Measurements from ENCODE around the gene ZNF440.
A peak's percentile ranks its signal among the peaks of the same experiment; 100 is the strongest.
"Not testable (repeated sequence)": the region's sequence is repeated elsewhere in the genome, so short reads cannot be mapped to it uniquely, and the experiment has no call there.

The ZNF440 gene

GRCh38 chr19:11828957-11829876, 15.1 kb downstream of the ZNF440 start:
- DNase-seq (ENCODE audit: low read depth in 2 of 2): not testable (repeated sequence)

DNA sequence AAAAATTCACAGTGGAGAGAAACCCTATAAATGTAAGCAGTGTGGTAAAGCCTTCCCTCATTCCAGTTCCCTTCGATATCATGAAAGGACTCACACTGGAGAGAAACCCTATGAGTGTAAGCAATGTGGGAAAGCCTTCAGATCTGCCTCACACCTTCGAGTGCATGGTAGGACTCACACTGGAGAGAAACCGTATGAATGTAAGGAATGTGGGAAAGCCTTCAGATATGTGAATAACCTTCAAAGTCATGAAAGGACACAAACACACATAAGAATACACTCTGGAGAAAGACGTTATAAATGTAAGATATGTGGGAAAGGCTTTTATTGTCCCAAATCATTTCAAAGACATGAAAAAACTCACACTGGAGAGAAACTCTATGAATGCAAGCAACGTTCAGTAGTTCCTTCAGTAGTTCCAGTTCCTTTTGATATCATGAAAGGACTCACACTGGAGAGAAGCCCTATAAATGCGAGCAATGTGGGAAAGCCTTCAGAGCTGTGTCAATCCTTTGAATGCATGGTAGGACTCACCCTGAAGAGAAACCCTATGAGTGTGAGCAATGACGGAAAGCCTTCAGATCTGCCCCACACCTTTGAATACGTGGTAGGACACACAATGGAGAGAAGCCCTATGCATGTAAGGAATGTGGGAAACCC, 18.3 kb downstream of the ZNF440 start:
- no peak for DNase-seq (ENCODE audit: low read depth in 2 of 2)

DNA sequence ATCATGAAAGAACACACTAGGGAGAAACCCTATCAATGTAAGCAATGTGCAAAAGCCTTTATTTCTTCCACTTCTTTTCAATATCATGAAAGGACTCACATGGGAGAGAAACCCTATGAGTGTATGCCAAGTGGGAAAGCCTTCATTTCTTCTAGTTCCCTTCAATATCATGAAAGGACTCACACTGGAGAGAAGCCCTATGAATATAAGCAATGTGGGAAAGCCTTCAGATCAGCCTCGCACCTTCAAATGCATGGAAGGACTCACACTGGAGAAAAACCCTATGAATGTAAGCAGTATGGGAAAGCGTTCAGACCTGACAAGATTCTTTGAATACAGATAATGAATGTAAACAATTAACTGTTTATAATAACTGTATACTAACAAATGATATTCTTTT, 19.5 kb downstream of the ZNF440 start:
- no peak for DNase-seq (ENCODE audit: low read depth in 2 of 2)

DNA sequence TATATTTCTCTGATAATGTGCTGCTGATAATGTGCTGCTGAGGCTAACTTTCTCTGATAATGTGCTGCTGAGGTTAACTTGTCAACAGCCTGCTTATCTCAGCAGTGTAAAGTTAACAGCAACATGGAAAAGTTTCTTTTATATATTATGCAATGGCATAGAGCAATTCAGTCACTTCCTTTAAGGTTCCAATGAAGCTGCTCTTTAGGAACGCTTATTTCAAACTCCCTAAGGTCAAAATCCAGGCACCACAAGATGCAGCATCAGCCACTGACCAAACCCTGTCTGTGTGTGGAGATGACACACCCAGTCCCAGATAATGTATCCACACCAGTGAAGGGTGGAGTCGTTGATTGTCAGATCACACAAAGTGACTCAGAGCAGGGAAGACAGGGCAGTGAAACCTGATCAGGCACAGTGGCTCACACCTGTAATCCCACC, 21.6 kb downstream of the ZNF440 start:
- not testable (repeated sequence) for DNase-seq (ENCODE audit: low read depth in 2 of 2)

DNA sequence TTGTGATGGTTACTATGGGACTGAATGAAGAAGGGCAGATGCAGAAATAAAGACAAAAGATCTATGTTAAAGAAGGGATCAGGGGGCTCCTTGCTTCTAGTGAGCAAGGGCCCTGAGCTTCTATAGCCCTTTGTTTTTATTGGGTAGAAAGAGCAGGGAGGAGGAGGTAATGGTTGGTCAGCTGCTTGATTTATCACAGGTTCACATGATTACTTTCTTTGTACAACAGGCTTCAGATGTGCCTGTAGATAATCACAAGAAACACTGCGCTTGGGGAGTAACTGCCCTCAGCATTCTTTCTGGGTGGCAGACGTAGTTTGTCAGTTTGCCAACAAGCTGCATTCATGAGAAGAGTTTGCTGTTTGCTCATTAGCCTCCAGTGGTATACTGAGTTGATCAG, 29.6 kb downstream of the ZNF440 start:
- no peak for DNase-seq (ENCODE audit: low read depth in 2 of 2)

DNA sequence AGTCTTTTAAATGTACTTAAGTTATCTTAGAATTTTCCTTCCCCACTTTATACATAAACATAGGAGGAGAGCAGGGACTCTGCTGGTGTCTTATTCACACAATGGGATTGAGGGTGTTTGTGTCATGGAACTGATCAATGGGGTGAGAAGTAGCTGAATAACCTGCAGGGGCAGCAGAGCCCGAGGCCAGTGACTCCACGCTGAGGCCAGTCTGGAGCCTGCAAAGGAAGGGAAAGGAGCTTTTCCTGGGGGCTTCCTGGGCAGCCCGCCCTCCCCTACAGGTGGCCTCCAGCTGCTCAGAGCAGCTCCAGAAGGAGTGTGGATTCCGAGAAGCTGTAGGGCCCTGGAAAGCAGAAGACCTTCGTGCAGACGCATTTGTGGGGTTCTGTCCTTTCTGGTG, 33.5 kb downstream of the ZNF440 start:
- not testable (repeated sequence) for DNase-seq (ENCODE audit: low read depth in 2 of 2)

GRCh38 chr19:11848200-11848593, 34.1 kb downstream of the ZNF440 start:
- no peak for DNase-seq (ENCODE audit: low read depth in 2 of 2)

DNA sequence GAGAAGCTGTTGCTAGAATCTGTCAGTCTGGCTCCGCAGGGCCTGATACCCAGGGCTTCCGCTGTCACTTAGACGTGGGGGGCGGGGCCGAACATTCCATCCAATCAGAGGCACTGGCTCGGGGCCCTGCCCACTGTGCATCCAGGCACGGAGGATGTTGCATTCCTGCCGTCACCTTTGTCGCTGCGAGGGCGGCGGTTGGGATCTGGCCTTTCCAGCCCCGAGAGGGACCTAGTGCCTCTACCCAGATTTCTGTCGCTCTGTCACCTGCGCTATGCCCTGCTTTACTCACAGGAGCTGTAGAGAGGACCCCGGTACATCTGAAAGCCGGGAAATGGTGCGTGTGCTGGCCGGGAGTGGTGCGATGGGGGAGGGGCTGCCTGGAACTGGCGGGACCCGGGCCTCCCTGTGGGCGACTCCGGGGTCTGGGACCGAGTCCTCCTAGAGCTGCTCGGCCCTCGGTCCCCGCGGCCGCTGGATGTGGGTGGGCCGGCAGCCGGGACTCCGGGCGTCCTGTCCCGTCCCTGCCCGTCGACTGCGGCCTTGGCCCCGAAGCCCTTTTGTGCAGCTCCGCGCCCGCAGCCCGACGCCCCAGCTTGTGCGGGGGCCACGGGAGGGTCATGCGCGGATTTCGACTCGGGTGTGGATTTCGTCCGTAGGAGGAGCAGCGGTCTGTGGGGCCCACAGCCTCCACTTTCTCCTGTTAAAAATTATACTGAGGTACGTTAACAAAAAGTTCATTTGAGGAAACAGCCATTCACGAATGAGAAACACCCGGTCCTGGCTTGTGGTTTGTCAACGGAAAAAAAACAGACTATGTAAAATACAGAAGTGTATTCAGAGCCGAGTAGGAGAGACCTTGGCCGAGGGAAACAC, 34.8 kb downstream of the ZNF440 start, which contains the start of gene ZNF439:
ZNF439 (plus strand) TSS at position 133 of the 876 bp plus-strand sequence; CDS start at position 275, 142 bp downstream.
- DNase-seq (ENCODE audit: low read depth in 2 of 2): peak; percentile 89 to 90

DNA sequence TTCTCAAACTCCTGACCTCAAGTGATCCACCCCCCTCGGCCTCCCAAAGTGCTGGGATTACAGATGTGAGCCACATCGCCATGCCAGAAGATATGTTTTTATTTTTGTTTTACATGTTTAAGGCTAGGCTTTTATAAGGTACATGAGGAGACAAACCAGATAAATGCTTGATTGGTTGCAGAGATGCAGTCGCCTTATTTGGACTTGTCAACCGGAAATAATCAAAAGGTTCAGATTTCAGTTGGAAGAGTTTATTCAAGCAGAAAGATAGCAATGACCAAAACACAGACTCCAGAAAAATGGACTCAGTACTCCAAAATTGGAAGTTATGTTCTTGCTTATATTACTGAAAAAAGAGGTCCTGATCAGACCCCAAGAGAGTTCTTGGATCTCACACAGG, 36.2 kb downstream of the ZNF440 start:
- DNase-seq (ENCODE audit: low read depth in 2 of 2): not testable (repeated sequence)

GRCh38 chr19:11853358-11853757, 39.3 kb downstream of the ZNF440 start:
- no peak for DNase-seq (ENCODE audit: low read depth in 2 of 2)

GRCh38 chr19:11856596-11857250, 42.6 kb downstream of the ZNF440 start:
- no peak for DNase-seq (ENCODE audit: low read depth in 2 of 2)

DNA sequence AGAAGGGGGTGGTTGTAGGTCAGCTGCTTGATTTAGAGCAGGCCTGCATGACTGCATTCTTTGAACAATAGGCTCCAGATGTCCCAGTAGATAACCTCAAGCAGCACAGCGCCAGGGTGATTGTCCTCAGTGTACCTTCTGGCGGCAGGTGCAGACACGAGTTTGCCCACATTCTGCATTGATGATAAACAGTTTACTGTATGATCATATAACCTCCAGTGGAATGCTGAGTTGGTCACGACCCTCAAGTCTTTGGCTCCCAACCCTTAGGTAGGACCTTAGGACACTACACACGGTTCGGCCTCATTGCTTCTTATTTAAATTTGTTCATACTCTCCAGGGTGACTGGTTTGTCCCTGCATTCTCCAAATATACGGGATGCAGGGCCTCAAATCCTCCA, 46.6 kb downstream of the ZNF440 start:
- DNase-seq (ENCODE audit: low read depth in 2 of 2): no peak

- no peak for DNase-seq (ENCODE audit: low read depth in 2 of 2)
These were observed 47.2 kb downstream of the ZNF440 start for GRCh38 chr19:11861301-11861700.

GRCh38 chr19:11867766-11868165, 53.7 kb downstream of the ZNF440 start:
- not testable (repeated sequence) for DNase-seq (ENCODE audit: low read depth in 2 of 2)

- DNase-seq (ENCODE audit: low read depth in 2 of 2): no peak
These were observed 54.1 kb downstream of the ZNF440 start for GRCh38 chr19:11868188-11868587.

DNA sequence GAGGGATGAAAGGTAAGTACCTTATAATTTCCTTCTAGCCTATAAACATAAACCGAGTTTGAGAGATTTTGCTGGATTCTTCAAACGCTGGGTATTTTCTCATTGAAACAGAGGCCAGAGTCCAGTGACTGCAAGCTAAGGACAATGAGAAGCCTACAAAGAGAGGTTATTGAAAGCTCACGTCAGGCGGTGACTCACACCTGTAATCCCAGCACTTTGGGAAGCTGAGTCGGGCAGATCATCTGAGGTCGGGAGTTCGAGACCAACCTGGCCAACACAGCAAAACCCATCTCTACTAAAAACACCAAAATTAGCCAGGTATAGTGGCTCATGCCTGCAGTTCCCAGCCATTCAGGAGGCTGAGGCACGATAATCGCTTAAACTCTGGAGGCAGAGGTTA, 58.6 kb downstream of the ZNF440 start:
- DNase-seq (ENCODE audit: low read depth in 2 of 2): no peak

- DNase-seq (ENCODE audit: low read depth in 2 of 2): no peak
These were observed 59.7 kb downstream of the ZNF440 start for GRCh38 chr19:11873762-11874161.

DNA sequence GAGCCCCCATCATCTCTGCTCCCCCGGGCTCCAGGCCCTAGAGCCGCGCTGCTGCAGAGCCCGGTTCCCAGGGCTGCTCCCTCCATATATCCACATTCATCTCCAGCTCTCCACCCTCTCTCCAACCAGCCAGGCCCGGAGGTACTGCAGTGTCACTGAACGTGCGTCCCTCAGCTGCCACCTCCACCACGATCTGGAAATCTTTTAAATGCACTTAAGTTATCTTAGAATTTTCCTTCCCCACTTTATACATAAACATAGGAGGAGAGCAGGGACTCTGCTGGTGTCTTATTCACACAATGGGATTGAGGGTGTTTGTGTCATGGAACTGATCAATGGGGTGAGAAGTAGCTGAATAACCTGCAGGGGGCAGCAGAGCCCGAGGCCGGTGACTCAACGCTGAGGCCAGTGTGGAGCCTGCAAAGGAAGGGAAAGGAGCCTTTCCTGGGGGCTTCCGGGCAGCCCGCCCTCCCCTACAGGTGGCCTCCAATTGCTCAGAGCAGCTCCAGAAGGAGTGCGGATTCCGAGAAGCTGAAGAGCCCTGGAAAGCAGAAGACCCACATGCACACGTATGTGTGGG, 65.7 kb downstream of the ZNF440 start:
- DNase-seq (ENCODE audit: low read depth in 2 of 2): peak; percentile 36 to 51

DNA sequence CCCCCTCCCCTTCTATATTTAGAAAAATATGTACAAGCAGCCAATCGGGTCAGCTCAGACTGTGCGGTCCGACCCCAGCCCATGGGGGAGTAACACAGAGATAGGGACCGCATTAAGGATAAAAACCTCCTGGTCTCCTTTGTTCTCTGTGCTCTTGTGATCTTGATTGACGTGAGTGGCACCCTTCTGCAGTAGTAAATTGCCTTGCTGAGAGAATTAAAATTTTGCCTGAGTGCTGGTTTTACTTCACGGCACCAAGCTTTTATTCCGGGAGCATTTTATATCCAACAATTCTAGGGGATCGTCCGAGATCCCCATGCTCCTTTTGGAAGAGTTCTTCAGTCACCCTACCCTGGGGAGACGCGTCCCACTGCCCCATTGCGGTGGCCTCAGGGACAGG, 66.5 kb downstream of the ZNF440 start:
- DNase-seq (ENCODE audit: low read depth in 2 of 2): no peak

DNA sequence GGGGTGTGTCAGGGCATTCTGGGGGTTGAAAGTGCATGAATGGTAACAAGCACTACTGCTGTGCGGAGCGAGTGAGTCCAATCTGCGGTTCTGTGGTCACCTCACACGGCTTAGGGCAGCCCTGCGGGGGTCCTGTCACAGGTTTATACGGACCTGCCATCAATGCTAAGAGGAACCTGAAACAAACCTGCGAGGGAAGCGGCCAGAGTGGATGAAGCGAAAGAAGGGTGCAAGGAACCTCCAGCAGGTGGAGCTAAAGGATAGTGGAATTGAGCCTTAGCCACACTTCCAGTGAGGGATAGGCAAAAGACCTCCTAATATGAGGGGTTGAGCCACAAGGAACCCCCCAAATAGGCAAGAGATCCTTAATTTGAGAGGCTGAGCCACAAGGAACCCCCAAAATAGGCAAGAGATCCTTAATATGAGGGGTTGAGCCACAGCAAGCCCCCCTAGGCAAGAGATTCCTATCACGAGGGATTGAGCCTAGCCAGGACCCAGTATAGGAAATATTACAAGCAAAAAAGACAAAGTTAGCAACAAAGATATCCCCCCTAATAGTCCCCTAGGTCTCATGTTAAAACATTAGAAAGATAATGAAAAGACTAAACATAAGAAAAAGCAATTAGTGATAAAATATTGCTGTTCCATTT, 67.2 kb downstream of the ZNF440 start:
- peak; percentile 40 to 44 for DNase-seq (ENCODE audit: low read depth in 2 of 2)
